Endothelial cell of umbilical vein (primary cell): Measurements from ENCODE around the gene AFG1L.
"Not testable (repeated sequence)": the region's sequence is repeated elsewhere in the genome, so short reads cannot be mapped to it uniquely, and the experiment has no call there.

ENCODE experiments used
- CTCF ChIP-seq, 2 donors: IDR thresholded peaks; 1 replicate in 1 of 2; 2 replicates in 1 of 2; pipeline ENCODE4 v1.5.1; 2011; ENCODE audit warnings: low read length in 2 of 2, mild to moderate bottlenecking in 2 of 2, moderate library complexity in 2 of 2, control low read depth in 1 of 2, inconsistent platforms in 1 of 2, low read depth in 1 of 2; ENCODE audit not compliant: insufficient read depth in 1 of 2; ENCODE audit errors: extremely low read depth in 1 of 2
- EZH2 ChIP-seq: IDR thresholded peaks from 2 replicates; pipeline ENCODE4 v1.6.1; 2012; ENCODE audit warnings: borderline replicate concordance, low read depth, mild to moderate bottlenecking, moderate library complexity, low read length, inconsistent platforms; ENCODE audit not compliant: severe bottlenecking
- JUN ChIP-seq: IDR thresholded peaks from 2 replicates; pipeline ENCODE4 v1.6.1; 2011; ENCODE audit warnings: borderline replicate concordance, low read depth; ENCODE audit not compliant: insufficient read length, insufficient read depth
- MAX ChIP-seq: IDR thresholded peaks from 2 replicates; pipeline ENCODE4 v1.6.1; 2011; ENCODE audit not compliant: insufficient read depth, insufficient read length
- MYC ChIP-seq: IDR thresholded peaks from one replicate; pipeline ENCODE4 v1.6.1; 2011; ENCODE audit warnings: mild to moderate bottlenecking, low read depth, low read length
- POLR2A ChIP-seq: IDR thresholded peaks from 2 replicates; pipeline ENCODE4 v1.6.1; 2012; ENCODE audit warnings: low read depth, mild to moderate bottlenecking, control low read depth, low read length
- POLR2AphosphoS5 ChIP-seq: IDR thresholded peaks from 2 replicates; pipeline ENCODE4 v1.6.1; 2012; ENCODE audit warnings: low read depth, mild to moderate bottlenecking, control low read depth, low read length, moderate library complexity; ENCODE audit not compliant: insufficient read depth

GRCh38 chr6:108389190-108389589 is 94.3 kb downstream of the AFG1L start:
- TF ChIP-seq POLR2AphosphoS5; CTCF (IDR thresholded peaks at IDR 0.05; ENCODE audit: extremely low read depth in 1 of 2, insufficient read depth in 1 of 2, low read depth in 1 of 2, low read length in 2 of 2); EZH2; POLR2A; MAX; MYC; JUN: not testable (repeated sequence)
